Measurements from ENCODE around the gene SYNGR3.

DNA sequence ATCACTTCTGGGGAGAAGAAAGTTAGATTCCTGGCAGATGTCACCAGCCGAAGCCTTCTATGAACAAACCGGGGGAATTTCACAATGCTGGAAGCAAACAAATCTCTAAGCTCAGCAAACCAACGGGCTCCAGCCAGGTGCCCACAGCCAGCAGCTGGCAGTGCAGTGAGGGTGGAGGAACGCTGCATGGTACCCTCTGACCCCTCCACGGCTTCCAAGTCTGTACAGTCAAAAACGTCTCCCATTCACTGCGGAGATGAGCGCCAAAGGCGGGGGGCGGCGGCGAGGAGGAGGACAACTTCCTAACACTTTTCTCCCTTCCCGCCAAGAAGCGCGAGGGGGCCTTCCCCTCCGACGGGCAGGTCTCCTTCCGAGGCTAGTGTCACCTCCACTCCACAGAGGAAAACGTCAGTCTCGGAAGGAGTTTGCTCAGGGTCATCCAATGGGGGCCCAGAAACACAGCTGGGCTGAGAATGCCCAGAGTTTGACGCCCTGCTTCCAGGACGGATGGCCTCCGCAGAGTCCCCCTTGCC is 18.9 kb downstream of the SYNGR3 start:
- TF ChIP-seq, protein P1, sequence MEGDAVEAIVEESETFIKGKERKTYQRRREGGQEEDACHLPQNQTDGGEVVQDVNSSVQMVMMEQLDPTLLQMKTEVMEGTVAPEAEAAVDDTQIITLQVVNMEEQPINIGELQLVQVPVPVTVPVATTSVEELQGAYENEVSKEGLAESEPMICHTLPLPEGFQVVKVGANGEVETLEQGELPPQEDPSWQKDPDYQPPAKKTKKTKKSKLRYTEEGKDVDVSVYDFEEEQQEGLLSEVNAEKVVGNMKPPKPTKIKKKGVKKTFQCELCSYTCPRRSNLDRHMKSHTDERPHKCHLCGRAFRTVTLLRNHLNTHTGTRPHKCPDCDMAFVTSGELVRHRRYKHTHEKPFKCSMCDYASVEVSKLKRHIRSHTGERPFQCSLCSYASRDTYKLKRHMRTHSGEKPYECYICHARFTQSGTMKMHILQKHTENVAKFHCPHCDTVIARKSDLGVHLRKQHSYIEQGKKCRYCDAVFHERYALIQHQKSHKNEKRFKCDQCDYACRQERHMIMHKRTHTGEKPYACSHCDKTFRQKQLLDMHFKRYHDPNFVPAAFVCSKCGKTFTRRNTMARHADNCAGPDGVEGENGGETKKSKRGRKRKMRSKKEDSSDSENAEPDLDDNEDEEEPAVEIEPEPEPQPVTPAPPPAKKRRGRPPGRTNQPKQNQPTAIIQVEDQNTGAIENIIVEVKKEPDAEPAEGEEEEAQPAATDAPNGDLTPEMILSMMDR (IDR thresholded peaks at IDR 0.05), result no peak
- peak in 1 of 2 donors; percentile 12 for TF ChIP-seq POLR2A (IDR thresholded peaks at IDR 0.05)

Data from adrenal gland (tissue), 5 donors.